ENCODE results near the gene SUN3.

SUN3 gene

GRCh38 chr7:47978790-47979144 lies 50.1 kb downstream of the SUN3 start:
- DNase-seq (ENCODE audit: low read depth): no peak

DNA sequence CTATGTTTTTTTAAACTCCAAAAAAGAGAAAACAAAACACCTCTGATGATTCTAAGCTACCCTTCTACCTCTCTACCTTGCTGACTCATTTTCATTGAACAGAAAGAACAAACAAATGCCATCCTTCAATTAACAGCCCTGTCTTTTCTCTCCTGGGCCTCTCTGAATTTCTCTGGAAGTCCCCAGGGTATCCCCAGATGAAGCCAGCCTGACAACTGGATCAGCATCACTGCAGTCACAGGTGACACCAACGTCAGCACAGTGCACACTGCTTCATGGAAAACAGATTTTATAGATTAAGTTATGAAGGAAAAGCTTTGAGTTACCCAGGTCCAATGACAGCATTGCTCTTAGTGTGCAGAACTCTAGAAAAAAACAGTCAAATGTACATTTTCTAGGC lies 55.2 kb downstream of the SUN3 start:
- no peak for DNase-seq (ENCODE audit: low read depth)

GRCh38 chr7:47970761-47971160 lies 58.1 kb downstream of the SUN3 start:
- no peak for DNase-seq (ENCODE audit: low read depth)

- DNase-seq (ENCODE audit: low read depth): peak; percentile 31
Measured at GRCh38 chr7:47968847-47969774, 59.8 kb downstream of the SUN3 start.

DNA sequence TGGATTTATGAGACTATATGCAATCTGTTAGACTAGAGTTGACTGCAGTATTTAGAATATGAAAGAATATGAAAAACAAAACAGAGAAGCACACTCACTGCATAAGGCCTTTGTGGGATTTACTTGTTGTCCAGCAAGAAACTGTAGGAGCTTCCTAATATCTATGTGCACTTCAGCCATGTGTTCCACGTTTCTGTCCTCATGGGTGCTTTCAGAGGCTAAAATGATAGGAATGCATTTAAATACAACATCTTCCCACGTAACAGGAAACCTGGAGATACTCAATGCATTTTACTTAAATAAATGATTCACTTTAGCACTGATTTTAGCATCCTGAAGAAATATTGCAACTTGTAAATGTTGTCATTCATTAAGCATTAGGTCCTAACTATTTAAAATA lies 61.2 kb downstream of the SUN3 start:
- DNase-seq (ENCODE audit: low read depth): no peak

DNA sequence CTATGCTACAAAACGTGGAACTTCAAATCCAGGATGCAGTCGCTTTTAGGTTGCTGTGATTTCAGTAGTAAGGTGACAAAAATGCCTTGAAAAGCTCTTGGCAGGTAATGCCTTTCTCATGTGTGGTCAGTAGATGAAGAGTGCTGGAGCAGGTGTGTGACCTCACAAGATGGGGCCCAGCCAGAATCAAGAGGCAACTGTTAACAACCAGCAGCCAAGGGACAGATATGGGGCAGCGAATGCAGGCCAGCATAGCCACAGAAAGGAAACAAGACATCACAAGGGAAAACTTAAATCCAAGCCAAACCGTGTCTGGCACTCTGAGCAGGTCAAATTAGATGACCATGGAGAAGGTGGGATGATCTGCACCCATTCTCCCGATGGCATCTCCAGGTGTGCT lies 61.8 kb downstream of the SUN3 start:
- DNase-seq (ENCODE audit: low read depth): no peak

DNA sequence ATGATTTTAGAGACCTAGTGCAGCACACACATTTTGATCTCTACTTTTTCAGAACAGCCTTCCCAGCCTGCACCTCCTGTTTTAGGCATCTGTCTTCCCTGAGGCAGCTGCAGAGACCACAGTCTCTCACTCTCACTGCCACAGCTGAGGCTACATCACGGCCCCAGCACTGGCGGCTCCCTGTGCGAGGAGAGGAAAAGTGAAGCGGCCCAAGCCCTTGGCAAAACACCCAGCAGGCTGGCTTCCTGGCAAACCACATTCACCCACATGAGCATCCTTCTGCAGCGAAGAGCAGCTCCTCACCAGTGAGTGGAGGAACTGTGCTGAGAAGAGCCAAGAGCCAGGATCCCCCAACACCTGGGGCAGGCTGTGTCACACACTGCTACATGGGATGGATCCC lies 63.5 kb downstream of the SUN3 start:
- no peak for DNase-seq (ENCODE audit: low read depth)

GRCh38 chr7:47962262-47962661 lies 66.6 kb downstream of the SUN3 start:
- no peak for DNase-seq (ENCODE audit: low read depth)

DNA sequence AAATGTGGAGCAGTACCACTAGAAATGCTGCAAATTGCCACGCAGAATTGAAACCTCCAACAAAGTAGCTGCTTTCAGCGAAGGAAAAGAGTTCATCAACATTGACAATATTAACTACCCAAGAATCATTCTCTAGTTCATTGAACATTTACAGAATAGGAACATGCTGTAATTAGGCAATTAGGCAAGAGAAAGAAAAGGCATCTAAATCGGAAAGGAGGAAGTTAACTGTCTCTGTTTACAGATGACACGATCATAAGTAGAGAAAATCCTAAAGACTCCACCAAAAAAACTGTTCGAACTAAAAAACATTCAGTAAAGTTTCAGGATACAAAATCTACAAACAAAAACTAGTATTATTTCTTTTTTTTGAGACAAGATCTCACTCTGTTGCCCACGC lies 71.8 kb downstream of the SUN3 start:
- no peak for DNase-seq (ENCODE audit: low read depth)

DNA sequence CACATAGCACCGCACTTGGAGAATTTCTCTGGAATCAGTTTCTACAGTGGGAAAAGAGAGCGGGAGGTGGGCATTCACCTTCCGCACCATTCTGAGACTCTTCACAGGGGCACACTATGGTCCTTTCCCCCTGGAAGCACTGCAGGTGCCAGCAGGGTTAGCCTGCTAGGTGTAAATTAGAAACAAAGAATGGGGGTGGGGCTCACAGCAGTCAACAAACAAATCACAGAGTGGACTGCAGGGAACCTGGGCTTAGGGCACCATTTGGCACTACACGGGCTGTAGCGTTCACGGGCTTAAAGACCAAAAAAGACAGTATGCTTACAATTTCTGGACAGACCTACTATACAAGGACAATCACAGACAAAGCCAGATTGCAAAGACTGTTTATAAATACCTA lies 72.7 kb downstream of the SUN3 start:
- no peak for DNase-seq (ENCODE audit: low read depth)

GRCh38 chr7:47954231-47954911 lies 74.5 kb downstream of the SUN3 start:
- DNase-seq (ENCODE audit: low read depth): no peak

DNA sequence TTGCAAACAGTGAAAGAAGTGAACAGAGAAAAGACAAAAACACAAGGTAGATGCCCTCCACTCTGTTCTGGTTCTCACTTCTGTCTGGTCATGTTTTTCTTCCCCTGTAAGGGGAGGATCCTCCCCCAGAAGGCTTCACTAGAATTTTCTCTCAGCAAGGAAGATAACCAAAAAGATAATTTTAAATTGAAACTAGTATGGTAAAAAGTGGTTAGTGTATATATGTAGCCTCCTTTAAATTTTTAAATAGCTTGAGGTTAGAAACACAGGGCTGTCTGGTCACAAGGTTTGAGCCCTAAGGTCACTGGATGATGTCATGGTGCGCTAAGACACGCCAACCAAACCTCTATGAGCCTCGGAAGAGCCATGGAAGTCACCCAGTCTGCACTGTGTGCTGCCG lies 75.1 kb downstream of the SUN3 start:
- no peak for DNase-seq (ENCODE audit: low read depth)

- DNase-seq (ENCODE audit: low read depth): no peak
Measured at GRCh38 chr7:47952224-47952623, 76.7 kb downstream of the SUN3 start.

GRCh38 chr7:47951374-47951773 lies 77.5 kb downstream of the SUN3 start:
- no peak for DNase-seq (ENCODE audit: low read depth)

- no peak for DNase-seq (ENCODE audit: low read depth)
Measured at GRCh38 chr7:47950714-47951113, 78.2 kb downstream of the SUN3 start.

DNA sequence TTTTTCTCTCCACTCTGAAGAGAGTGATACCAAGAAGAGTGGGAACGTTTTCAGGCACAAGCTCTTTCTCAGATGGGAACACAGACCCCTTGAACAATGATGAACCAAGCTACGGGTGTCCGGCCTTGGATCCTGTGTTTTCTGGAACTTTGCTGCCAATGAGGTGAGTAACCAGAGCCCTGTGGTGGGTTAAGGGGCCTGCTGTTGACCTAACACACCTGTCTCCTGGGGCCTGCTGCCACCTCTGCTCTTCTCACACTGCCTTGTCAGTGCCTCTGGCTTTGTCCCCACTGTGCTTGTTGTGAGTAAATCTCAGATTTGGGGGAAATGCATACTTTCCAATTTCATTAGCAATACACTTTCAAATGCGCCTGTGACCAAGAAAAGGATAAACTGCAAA lies 79.2 kb downstream of the SUN3 start:
- DNase-seq (ENCODE audit: low read depth): no peak

DNA sequence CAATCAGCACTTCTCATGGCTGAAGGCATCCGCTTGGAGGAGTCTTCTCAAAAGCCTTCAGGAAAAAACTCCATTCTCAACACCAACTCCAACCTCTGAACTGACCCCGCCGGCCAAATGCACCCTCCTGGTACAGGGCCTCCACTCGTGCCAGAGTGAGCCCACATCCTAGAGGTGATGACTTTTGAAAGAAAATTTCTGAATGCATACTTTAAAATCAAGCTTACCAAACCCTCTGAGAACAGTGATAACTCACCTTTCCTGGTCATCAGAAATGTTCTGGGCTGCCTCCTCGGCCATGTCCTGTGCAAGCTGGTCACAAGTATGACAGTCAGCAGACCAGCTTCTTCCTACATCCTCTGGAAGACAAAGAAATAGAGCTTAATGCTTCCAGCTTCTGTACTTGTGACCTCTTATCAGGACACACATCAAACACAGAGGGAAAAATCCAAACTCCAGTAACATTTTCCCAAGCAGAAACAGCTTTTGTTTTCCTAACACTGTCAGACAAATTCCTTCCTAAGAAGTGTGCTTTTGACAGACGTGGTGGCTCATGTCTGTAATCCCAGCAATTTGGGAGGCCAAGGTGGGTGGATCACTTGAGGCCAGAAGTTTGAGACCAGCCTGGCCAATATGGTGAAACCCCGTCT lies 80.6 kb downstream of the SUN3 start, which contains the start of gene PKD1L1:
Gene PKD1L1, minus strand, starts transcription at position 326 of the 650 bp plus-strand sequence. Its CDS starts 26 bp downstream, at position 300.
- no peak for DNase-seq (ENCODE audit: low read depth)

DNA sequence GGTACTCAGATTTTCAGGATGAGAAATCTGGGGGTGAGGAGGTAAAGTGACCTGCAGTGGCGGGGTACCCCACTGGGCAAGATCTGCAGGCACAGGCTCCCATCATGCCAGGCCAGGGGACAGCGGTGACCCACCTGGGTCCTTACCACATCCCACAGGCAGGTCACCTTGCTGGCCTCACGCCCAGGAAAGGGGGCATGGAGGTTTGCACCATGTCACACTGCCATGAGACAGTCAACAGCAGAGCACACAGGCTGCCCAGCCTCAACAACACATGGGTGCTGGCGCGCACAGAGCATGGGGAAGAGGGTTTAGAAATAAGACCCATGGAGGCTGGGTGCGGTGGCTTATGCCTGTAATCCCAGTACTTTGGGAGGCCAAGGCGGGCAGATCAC lies 81.6 kb downstream of the SUN3 start:
- DNase-seq (ENCODE audit: low read depth): no peak

DNA sequence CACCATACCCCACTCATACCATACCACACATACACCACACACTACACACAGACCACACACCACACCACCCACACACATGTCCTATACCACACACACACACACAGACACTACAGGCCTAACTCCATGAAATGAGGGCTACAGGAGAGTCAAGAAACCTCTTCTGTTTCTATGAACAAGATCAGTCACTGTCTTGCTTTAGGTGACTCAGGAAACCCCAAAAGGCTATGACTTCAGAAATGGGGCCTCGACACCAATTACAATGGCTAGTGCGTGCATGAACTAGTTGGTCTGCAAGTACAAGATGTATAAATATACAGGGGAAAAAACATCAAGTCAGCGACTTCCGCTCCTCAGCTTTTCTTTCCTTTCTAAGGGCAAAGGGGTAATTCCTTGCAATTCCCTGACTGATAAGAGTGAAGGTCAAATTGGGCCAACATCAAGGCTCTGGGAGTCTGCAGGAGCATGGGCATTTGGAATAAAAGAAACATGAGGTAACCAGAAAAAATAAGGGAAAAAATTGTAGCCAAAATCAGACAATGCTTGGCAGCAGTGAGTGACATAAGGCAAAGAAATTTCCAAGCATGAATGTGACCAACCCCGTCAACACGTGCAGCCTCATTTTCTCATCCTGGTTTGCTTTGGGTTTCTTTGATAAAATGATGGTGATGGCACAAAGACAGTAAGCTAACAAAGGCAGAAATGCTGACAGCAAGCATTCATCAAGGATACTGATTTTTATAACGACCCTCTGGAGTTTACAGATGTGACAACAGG lies 82.1 kb downstream of the SUN3 start:
- DNase-seq (ENCODE audit: low read depth): no peak

GRCh38 chr7:47945261-47946015 lies 83.5 kb downstream of the SUN3 start:
- DNase-seq (ENCODE audit: low read depth): peak; percentile 36

DNA sequence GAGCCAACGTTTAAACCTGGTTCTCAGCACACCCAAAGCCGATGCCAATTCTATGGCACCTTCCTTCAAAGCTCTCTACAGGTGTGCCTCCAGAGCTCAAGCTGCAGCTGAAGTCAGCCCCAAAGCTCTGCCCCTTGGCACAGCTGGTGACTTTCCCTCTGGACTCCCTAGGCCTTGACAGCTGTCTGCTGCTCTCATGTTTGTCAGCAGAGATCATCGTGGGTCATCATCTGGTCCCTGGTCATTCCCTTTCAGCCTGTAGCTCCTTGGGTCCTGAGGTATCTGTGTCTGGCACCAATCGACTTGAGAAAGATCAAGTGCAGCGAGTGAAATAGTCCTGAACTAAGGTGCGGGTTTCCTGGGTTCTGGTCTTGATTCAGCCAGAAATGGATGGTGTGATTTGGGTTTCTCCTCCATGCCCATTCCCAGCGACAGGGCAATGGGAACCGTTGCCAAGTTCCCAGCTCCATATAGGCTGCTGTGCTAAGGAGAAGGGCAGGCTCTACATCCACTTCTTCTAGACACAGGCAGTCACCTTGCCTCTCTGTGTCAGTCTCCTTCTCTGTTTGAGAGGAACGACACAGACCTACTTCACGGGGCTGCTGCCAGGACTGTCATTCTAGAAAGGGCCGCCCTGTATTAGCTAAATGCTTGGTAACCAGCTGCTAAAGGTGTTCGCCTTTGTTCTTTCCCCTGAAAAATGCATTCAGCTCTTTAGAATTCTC lies 84.2 kb downstream of the SUN3 start:
- no peak for DNase-seq (ENCODE audit: low read depth)
